ENCODE results near the gene SLC25A21. TPM values are rescaled to one million over a fixed set of nuclear protein-coding genes. Genes with fewer than 3 reads are reported as not detected.

Gene SLC25A21
- polyA plus RNA-seq, 1 experiment = 0.50 TPM

- DNase-seq (ENCODE audit: low read depth) = no peak
- H3K4me3 ChIP-seq (ENCODE audit: low read depth, low read length) = no peak overlapping the region
- ChIA-PET POLR2A (no interaction called here), CTCF (interaction anchor here (1.5 to 3.8 kb wide), 4 partner anchors 8 to 592 kb away, joined by 5 to 11 read pairs (median 6); no protein-coding TSS in a partner anchor)
- no peak for TF ChIP-seq CTCF (IDR thresholded peaks at IDR 0.05; ENCODE audit: insufficient read depth, low read depth, low read length)
- no peaks in the 10 kb centered on the region for H3K27me3 ChIP-seq (ENCODE audit: control insufficient read depth, insufficient read depth, low read length)
- H3K36me3 ChIP-seq (ENCODE audit: control insufficient read depth, insufficient read depth, low read length) = no peaks in the 10 kb centered on the region
Measured at GRCh38 chr14:37145395-37145794, 27.0 kb downstream of the SLC25A21 start.

- no peak for TF ChIP-seq CTCF (IDR thresholded peaks at IDR 0.05; ENCODE audit: insufficient read depth, low read depth, low read length)
- H3K4me3 ChIP-seq (ENCODE audit: low read depth, low read length) = no peak overlapping the region
- no peaks in the 10 kb centered on the region for H3K36me3 ChIP-seq (ENCODE audit: control insufficient read depth, insufficient read depth, low read length)
- H3K27me3 ChIP-seq (ENCODE audit: control insufficient read depth, insufficient read depth, low read length) = no peaks in the 10 kb centered on the region
- CTCF ChIA-PET = interaction anchor here (1.7 to 3.8 kb wide), 2 partner anchors 202 to 591 kb away, joined by 6 to 11 read pairs; no protein-coding TSS in a partner anchor
- POLR2A ChIA-PET = no interaction called here
- no peak for DNase-seq (ENCODE audit: low read depth)
Measured at GRCh38 chr14:37144729-37145363, 27.6 kb downstream of the SLC25A21 start.

- Histone ChIP-seq H3K27me3 (ENCODE audit: control insufficient read depth, insufficient read depth, low read length) (no peaks in the 10 kb centered on the region), H3K4me3 (ENCODE audit: low read depth, low read length) (no peak overlapping the region), H3K36me3 (ENCODE audit: control insufficient read depth, insufficient read depth, low read length) (no peaks in the 10 kb centered on the region)
- ChIA-PET POLR2A (no interaction called here), CTCF (interaction anchor here (0.6 to 1.7 kb wide), 5 partner anchors 8 to 590 kb away, joined by 3 to 7 read pairs (median 4); no protein-coding TSS in a partner anchor)
- no peak for DNase-seq (ENCODE audit: low read depth)
- no peak for TF ChIP-seq CTCF (IDR thresholded peaks at IDR 0.05; ENCODE audit: insufficient read depth, low read depth, low read length)
Measured at GRCh38 chr14:37143475-37143874, 28.9 kb downstream of the SLC25A21 start.

DNA sequence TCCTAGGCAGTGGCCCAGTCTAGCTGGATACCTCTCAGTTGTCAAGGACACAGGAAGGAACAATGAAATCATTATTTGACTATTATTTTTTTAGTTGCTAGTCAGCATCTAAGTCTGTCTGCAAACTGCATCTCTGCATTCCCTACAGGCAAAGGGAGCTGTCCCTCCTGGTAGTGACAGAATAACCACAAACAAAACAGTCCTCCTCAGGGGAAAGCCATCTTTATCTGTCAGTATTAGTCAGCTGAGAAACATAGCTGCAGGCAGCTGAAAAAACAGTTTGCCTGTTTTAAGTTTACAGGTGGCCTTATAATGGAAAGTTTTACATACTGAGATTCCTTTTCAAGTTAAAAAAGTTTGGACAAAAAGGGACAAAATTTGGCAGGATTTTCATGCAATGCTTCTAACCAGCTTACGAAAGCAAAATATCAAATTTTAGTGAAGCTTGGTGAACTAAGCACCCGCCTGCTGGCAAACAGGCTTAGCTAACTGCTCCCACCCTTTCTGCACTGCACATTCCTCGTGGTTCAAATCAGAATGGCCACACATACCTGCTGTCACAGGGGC lies 29.5 kb downstream of the SLC25A21 start:
- no peak for DNase-seq (ENCODE audit: low read depth)
- no peak overlapping the region for H3K4me3 ChIP-seq (ENCODE audit: low read depth, low read length)
- H3K36me3 ChIP-seq (ENCODE audit: control insufficient read depth, insufficient read depth, low read length) = no peaks in the 10 kb centered on the region
- POLR2A ChIA-PET = no interaction called here
- no peak for TF ChIP-seq CTCF (IDR thresholded peaks at IDR 0.05; ENCODE audit: insufficient read depth, low read depth, low read length)
- CTCF ChIA-PET = interaction anchor here (1.2 to 1.5 kb wide), 2 partner anchors 9 to 201 kb away, joined by 4 to 7 read pairs; no protein-coding TSS in a partner anchor
- H3K27me3 ChIP-seq (ENCODE audit: control insufficient read depth, insufficient read depth, low read length) = no peaks in the 10 kb centered on the region

DNA sequence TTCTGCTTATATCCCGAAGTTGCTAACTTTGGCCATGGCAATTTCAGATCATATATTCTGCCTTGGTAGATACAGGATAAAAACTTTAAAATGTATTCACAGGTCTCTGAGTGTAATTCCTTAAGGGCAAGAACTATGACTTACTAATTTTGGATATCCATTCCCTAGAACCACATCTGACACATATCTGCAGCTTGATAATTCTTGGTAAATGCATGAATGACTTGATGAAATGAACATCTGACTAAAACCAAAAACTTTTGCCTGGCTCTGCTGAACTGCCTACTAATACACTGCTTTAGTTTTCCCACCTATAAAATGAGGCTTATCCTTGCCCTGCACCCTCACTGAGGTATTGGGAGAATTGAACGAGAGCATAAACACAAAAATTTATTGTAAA lies 32.2 kb downstream of the SLC25A21 start:
- ChIA-PET POLR2A (no interaction called here), CTCF (interaction anchor here (0.6 to 3.1 kb wide), 2 partner anchors 10 to 23 kb away, joined by 3 to 14 read pairs; no protein-coding TSS in a partner anchor)
- Histone ChIP-seq H3K27me3 (ENCODE audit: control insufficient read depth, insufficient read depth, low read length) (no peaks in the 10 kb centered on the region), H3K36me3 (ENCODE audit: control insufficient read depth, insufficient read depth, low read length) (no peaks in the 10 kb centered on the region), H3K4me3 (ENCODE audit: low read depth, low read length) (no peak overlapping the region)
- no peak for DNase-seq (ENCODE audit: low read depth)
- TF ChIP-seq CTCF (IDR thresholded peaks at IDR 0.05; ENCODE audit: insufficient read depth, low read depth, low read length) = no peak
